Mucosa of rectum (tissue), 2 donors: ENCODE results near the gene FAM124A.

Experiments used
- H3K27ac ChIP-seq, 2 donors: one replicate each; pipeline ENCODE4 v1.7.0; 2013; ENCODE audit warnings: inconsistent platforms in 2 of 2, low read depth in 2 of 2, low read length in 2 of 2
- H3K27me3 ChIP-seq, 2 donors: one replicate each; pipeline ENCODE4 v1.7.0; 2013; ENCODE audit warnings: low read length in 2 of 2; ENCODE audit not compliant: control insufficient read depth in 2 of 2, insufficient read depth in 2 of 2
- H3K36me3 ChIP-seq, 2 donors: one replicate each; pipeline ENCODE4 v1.7.0; 2013; ENCODE audit warnings: low read length in 2 of 2; ENCODE audit not compliant: control insufficient read depth in 2 of 2, insufficient read depth in 2 of 2
- H3K4me1 ChIP-seq, 2 donors: one replicate each; pipeline ENCODE4 v1.7.0; 2013; ENCODE audit warnings: low read length in 2 of 2, mild to moderate bottlenecking in 1 of 2; ENCODE audit not compliant: control insufficient read depth in 2 of 2, insufficient read depth in 2 of 2
- H3K4me3 ChIP-seq, 2 donors: one replicate each; pipeline ENCODE4 v1.7.0; 2013; ENCODE audit warnings: low read length in 2 of 2
- H3K9ac ChIP-seq, 2 donors: one replicate each; pipeline ENCODE4 v1.7.0; 2013; ENCODE audit warnings: low read length in 2 of 2, low read depth in 1 of 2, mild to moderate bottlenecking in 1 of 2
- H3K9me3 ChIP-seq, 2 donors: one replicate each; pipeline ENCODE4 v1.7.0; 2013; ENCODE audit warnings: low read length in 2 of 2; ENCODE audit not compliant: control insufficient read depth in 2 of 2
- donor health status: healthy.
- donor health status: Normal muscosa, but diverticular disease.

FAM124A gene

DNA sequence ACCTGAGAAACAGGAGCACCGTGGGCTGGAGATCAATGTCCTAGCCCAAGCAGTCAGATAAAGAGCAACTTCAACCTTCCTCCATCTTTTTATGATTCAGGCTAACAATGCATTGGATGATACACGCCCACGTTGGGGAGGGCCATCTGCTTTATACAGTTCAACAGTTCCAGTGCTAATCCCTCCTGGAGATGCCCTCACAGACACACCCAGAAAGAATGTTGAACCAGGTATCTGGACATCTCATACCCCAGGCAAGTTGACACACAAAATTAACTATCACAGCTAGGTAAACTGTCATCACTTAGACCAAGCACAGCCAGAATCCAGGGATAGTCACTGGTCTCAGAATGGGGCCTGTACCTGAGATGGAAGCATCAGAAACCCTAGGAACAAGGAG, 96.7 kb downstream of the FAM124A start:
- Histone ChIP-seq H3K36me3 (no peaks in the 10 kb centered on the region), H3K27me3 (no peaks in the 10 kb centered on the region), H3K4me1 (no peaks in the 10 kb centered on the region), H3K9me3 (no peaks in the 10 kb centered on the region), H3K9ac (no peak overlapping the region), H3K4me3 (no peak overlapping the region), H3K27ac (no peak overlapping the region)

- H3K4me1 ChIP-seq, result no peaks in the 10 kb centered on the region
- H3K9ac ChIP-seq, result no peak overlapping the region
- H3K36me3 ChIP-seq, result no peaks in the 10 kb centered on the region
- no peak overlapping the region for H3K27ac ChIP-seq
- no peaks in the 10 kb centered on the region for H3K27me3 ChIP-seq
- no peak overlapping the region for H3K4me3 ChIP-seq
- H3K9me3 ChIP-seq, result no peaks in the 10 kb centered on the region
Measured at GRCh38 chr13:51321836-51322235, 99.6 kb downstream of the FAM124A start.

DNA sequence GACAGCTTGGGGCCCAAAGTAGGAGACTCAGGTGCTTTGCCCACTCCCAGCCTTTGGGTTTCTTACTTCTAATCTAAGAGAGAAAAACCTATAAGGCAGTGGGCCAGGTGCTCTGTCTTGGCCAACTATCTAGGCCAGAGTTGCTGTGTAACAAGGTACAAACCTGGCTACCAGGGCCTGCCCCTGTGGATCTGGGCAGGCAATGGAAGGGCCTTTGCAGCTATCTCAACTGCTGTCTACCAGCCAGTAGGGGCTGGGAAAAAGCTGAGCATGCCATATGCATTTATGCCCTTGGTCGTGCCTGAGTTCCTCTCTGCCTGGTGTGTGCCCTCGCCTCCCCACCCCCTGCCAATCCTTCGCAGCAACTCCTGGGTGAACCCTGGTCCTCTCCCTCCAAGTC, 100.6 kb downstream of the FAM124A start:
- Histone ChIP-seq H3K9me3 (no peaks in the 10 kb centered on the region), H3K4me3 (no peak overlapping the region), H3K27me3 (no peaks in the 10 kb centered on the region), H3K27ac (no peak overlapping the region), H3K36me3 (no peaks in the 10 kb centered on the region), H3K4me1 (no peaks in the 10 kb centered on the region), H3K9ac (no peak overlapping the region)

DNA sequence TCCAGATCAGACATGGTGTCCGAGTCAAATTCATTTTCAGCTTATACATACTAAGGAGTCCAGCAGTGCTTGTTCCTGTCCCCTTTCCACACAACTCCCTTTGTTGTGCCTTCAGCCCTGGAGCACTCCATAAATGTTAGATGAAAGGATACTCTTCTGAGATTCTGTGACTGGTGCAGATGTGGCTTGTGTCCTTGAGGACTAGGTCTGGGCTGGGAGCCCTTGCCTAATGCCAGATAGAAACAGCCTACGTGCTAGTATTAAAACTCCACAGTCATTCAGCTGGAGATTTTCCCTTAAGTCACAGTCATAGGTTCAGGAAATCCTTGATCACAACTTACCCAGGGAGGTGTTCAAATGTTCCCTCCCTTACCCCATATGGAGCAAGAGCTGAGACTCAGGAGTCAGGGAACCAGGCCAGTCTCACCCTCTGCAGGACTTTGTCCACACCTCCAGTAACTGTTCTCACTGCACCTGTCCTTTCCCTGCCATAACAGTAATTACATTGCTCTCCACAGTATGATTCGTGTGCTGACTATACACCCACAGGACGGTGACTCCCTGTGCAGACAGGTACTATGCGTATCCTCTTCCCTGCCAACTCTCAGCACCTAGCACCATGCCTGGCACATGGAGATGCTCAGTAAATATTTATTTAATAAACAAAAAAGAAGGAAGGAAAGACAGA, 101.8 kb downstream of the FAM124A start:
- Histone ChIP-seq H3K4me1 (no peaks in the 10 kb centered on the region), H3K36me3 (no peaks in the 10 kb centered on the region), H3K27me3 (no peaks in the 10 kb centered on the region), H3K4me3 (no peak overlapping the region), H3K9me3 (no peaks in the 10 kb centered on the region), H3K27ac (no peak overlapping the region), H3K9ac (no peak overlapping the region)

DNA sequence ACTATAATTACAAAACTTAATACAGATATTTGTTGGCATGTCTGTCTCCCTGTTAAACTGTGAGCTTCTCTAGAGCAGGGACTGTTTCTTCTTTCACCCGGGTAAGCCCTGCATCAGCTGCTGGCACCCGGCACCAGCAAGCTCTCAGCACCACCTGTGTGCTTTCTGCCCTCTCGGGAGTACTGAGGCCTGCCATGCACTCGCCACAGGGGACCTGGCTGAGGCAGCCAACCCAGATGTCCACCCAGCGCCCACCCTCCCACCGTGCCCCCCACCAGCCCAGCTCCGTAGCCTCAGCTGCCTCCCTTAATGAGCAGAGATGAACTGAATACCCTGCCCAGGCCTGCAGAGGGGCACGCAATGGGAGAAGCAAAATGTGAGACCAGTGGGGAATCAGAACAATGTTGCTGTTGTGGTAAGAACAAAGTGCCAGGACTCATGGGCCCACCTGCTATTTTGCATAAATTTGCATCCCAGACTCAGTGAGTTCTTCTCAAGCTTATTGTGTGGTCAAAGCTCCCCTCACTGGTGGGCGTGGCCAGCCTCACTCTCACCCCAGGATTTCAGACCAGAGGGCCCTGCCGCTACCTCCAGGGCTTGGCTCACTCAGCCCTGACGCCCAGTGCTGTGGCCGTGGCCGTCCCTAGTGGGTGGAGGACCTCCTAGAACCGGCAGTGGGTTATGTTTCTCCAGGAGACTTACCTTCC, 102.7 kb downstream of the FAM124A start:
- Histone ChIP-seq H3K27me3 (no peaks in the 10 kb centered on the region), H3K27ac (no peak overlapping the region), H3K9me3 (no peaks in the 10 kb centered on the region), H3K4me3 (no peak overlapping the region), H3K36me3 (no peaks in the 10 kb centered on the region), H3K4me1 (no peaks in the 10 kb centered on the region), H3K9ac (no peak overlapping the region)

DNA sequence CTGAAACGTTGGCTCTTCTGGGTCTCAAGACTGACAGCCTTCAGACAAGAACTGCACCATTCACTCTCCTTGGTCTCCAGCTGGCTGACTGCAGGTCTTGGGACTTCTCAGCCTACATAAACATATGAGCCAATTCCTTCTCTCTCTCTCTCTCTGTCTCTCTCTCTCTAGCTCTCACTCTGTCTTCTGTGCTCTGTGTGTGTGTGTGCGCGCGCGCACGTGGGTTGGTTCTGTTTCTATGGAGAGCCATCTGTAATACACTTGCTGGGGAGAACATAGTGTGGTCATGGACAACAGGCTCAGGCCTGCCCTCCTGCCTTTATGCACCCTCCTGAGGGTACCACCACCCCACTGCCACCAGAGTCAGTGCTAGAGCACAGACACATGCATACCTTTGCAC, 103.6 kb downstream of the FAM124A start:
- no peaks in the 10 kb centered on the region for H3K36me3 ChIP-seq

GRCh38 chr13:51326777-51327176, 104.6 kb downstream of the FAM124A start:
- Histone ChIP-seq H3K4me3 (no peak overlapping the region), H3K36me3 (no peaks in the 10 kb centered on the region), H3K9me3 (no peaks in the 10 kb centered on the region)

More for the DNA sequence above, 103.6 kb downstream of the FAM124A start:
- H3K27ac ChIP-seq, result no peak overlapping the region
- no peaks in the 10 kb centered on the region for H3K27me3 ChIP-seq
- no peaks in the 10 kb centered on the region for H3K4me1 ChIP-seq
- no peak overlapping the region for H3K4me3 ChIP-seq
- H3K9ac ChIP-seq, result no peak overlapping the region
- H3K9me3 ChIP-seq, result no peaks in the 10 kb centered on the region

GRCh38 chr13:51327961-51328360, 105.8 kb downstream of the FAM124A start:
- no peaks in the 10 kb centered on the region for H3K27me3 ChIP-seq
- H3K4me3 ChIP-seq, result no peak overlapping the region
- no peak overlapping the region for H3K9ac ChIP-seq
- H3K36me3 ChIP-seq, result no peaks in the 10 kb centered on the region
- H3K9me3 ChIP-seq, result no peaks in the 10 kb centered on the region
- H3K27ac ChIP-seq, result no peak overlapping the region
- no peaks in the 10 kb centered on the region for H3K4me1 ChIP-seq

More at GRCh38 chr13:51326777-51327176, 104.6 kb downstream of the FAM124A start:
- H3K27me3 ChIP-seq, result no peaks in the 10 kb centered on the region
- H3K4me1 ChIP-seq, result no peaks in the 10 kb centered on the region
- H3K27ac ChIP-seq, result no peak overlapping the region
- H3K9ac ChIP-seq, result no peak overlapping the region

GRCh38 chr13:51328488-51328887, 106.3 kb downstream of the FAM124A start:
- Histone ChIP-seq H3K9me3 (no peaks in the 10 kb centered on the region), H3K4me3 (no peak overlapping the region)

DNA sequence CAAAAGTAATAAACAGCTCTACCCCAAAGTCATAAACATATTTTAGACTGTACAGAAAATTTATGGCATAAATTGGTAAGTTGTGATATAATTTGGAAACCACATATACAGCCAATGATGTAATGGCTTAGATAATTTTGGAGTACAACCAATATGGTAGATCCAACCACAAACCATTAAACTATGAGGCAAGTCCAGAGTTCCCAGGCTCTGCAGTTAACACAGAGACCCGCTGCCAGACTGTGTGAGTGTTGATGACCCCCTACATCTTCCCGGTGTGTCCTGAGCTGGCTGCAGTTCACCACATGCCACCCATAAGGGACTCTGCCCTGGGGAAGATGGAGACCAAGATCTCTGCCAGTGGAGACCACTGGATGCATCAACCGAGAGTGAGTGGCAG, 107.4 kb downstream of the FAM124A start:
- Histone ChIP-seq H3K36me3 (no peaks in the 10 kb centered on the region), H3K4me1 (no peaks in the 10 kb centered on the region), H3K9me3 (no peaks in the 10 kb centered on the region), H3K27me3 (no peaks in the 10 kb centered on the region), H3K9ac (no peak overlapping the region), H3K4me3 (no peak overlapping the region), H3K27ac (no peak overlapping the region)

More at GRCh38 chr13:51328488-51328887, 106.3 kb downstream of the FAM124A start:
- Histone ChIP-seq H3K27me3 (no peaks in the 10 kb centered on the region), H3K4me1 (no peaks in the 10 kb centered on the region), H3K9ac (no peak overlapping the region), H3K27ac (no peak overlapping the region), H3K36me3 (no peaks in the 10 kb centered on the region)
